HG03196 (cell line): Measurements from ENCODE around the gene ADAR.
"Not testable (repeated sequence)": the region's sequence is repeated elsewhere in the genome, so short reads cannot be mapped to it uniquely, and the experiment has no call there.

Experiments
- ATAC-seq: cut with Tn5 transposase; IDR thresholded peaks from one replicate; pipeline ENCODE4 v1.9.1; 2021; ENCODE audit not compliant: unreplicated experiment

Gene ADAR, protein sequence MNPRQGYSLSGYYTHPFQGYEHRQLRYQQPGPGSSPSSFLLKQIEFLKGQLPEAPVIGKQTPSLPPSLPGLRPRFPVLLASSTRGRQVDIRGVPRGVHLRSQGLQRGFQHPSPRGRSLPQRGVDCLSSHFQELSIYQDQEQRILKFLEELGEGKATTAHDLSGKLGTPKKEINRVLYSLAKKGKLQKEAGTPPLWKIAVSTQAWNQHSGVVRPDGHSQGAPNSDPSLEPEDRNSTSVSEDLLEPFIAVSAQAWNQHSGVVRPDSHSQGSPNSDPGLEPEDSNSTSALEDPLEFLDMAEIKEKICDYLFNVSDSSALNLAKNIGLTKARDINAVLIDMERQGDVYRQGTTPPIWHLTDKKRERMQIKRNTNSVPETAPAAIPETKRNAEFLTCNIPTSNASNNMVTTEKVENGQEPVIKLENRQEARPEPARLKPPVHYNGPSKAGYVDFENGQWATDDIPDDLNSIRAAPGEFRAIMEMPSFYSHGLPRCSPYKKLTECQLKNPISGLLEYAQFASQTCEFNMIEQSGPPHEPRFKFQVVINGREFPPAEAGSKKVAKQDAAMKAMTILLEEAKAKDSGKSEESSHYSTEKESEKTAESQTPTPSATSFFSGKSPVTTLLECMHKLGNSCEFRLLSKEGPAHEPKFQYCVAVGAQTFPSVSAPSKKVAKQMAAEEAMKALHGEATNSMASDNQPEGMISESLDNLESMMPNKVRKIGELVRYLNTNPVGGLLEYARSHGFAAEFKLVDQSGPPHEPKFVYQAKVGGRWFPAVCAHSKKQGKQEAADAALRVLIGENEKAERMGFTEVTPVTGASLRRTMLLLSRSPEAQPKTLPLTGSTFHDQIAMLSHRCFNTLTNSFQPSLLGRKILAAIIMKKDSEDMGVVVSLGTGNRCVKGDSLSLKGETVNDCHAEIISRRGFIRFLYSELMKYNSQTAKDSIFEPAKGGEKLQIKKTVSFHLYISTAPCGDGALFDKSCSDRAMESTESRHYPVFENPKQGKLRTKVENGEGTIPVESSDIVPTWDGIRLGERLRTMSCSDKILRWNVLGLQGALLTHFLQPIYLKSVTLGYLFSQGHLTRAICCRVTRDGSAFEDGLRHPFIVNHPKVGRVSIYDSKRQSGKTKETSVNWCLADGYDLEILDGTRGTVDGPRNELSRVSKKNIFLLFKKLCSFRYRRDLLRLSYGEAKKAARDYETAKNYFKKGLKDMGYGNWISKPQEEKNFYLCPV

DNA sequence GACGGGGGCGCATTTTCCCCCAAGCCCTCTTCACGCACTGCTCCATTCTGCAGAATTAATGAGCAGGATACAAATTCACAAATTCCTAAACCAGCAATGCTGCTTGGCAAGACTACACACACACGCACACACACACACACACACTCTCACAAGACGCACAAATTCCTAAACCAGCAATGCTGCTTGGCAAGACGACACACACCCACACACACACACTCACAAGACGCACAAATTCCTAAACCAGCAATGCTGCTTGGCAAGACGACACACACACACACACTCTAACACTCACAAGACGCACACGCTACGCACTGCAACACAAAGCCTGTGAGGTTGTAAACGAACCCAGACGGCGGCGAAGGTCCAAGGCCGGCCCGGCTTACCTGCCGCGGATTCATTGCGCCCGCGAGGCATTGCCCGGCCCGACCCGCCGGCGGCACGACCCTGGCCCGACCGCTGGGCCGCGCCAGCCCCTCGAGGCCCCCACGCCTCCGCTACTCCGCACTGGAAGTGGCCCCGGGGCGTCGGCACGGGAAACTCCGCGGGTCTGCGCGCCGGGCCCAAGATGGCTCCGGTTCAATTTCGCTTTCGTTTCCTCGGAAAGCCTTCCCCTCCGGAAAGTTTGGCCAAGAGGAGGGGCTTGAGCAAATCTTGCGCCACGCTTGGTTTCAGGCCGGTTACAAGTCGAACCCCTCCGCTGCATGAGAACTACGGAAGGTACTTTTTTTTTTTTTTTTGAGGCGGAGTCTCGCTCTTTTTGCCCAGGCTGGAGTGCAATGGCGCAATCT lies at the start of gene ADAR:
Gene ADAR (minus strand): TSS at position 578 of the 788 bp plus-strand sequence. CDS start 180 bp downstream, at position 398.
- peak; percentile 79 for ATAC-seq

DNA sequence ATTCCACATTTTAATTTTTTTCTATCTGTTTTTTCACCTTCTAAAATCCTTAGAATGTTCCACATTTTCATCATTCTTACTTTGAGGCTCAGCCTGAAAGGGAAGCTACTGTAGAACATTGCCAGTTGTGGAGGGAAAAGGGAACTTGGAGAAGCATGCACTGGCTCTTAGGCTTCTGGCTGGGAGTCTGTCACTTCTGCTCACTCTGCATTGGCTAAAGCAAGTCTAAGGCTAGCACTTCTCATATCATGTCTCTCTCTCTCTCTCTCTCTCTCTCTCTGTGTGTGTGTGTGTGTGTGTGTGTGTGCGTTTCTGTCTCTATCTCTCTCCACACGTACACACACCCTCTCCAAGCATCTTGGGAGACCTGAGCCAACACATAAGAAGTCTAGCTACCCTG lies 49.6 kb upstream of the ADAR start:
- ATAC-seq, result no peak

DNA sequence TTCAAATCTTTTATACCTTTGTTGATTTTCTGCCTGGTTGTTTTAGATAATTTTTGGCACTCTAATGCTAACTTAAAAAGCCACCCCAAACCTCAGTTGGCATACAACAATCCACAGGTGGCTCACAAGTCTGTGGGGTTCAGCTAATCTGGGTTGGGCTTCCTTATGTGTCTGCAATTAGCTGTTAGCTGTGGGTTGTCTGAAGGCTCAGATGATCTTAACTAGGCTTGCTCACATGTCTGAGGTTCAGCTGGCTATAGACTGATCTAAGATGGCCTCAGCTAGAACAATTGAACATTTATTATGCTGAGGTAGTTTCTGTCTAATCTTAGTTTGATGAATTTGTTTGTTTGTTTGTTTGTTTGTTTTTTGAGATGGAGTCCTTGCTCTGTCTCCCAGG lies 44.9 kb upstream of the ADAR start:
- ATAC-seq, result no peak

DNA sequence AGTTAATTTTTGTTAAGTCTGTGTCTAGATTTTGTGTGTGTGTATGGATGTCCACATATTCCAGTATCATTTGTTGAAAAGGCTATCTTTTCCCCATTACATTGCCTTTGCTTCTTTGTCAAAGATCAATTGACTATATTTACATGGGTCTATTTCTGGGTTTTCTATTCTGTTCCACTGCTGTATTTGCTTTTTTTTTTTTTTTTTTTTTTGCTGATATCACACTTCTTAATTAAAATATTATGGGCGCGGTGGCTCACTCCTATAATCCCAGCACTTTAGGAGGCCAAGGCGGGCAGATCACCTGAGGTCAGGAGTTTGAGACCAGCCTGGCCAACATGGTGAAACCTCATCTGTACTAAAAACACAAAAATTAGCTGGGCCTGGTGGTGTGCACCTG lies 36.7 kb upstream of the ADAR start:
- ATAC-seq, result not testable (repeated sequence)

DNA sequence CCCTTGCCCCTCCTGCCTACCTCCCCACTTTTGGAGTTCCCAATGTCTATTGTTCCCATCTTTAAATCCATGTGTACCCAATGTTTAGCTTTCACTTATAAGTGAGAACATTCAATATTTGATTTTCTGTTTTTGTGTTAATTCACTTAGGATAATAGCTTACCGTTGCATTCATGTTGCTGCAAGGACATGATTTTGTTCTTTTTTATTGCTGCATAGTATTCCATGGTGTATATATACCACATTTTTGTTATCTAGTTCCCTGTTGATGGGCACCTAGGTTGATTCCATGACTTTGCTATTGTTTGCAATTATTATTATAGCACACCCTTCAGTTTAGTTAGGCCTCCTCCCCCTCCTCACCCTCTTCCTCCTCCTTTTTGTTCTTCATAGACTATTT lies 33.5 kb upstream of the ADAR start:
- ATAC-seq, result no peak

DNA sequence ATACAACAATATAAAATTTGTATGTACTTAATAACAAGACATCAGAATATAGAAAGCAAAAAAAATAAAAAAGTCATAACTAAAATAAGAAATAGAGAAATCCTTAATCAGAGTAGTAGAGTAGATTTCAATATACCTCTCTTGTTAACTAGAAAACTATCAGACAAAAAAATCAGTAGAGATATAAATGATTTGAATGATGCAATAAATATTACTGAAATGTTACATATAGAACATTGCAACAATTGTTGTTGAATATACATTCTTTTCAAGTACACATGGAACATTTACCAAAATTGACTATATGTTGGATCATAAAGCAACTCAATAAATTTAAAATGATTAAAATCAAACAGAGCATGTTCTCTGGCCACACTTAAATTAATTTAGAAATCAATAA lies 31.9 kb upstream of the ADAR start:
- ATAC-seq, result no peak

DNA sequence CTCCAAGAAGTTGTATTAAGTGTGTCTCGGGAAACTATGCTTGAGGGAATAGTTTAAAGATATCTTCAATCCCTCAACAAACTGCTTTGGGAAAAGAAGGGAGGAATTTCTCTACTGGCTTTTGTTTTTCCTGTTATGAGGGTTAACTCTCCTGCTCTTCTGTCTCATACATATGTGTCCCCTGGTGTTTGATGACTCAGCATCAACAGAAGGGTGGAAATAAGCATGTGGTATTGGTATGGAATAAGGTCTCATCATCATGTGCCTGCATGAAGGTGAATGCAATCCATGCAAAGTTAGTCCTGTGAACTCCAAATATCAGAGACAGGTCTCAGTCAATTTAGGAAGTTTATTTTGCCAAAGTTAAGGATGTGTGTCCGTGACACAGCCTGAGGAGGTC lies 27.2 kb upstream of the ADAR start:
- ATAC-seq, result no peak

DNA sequence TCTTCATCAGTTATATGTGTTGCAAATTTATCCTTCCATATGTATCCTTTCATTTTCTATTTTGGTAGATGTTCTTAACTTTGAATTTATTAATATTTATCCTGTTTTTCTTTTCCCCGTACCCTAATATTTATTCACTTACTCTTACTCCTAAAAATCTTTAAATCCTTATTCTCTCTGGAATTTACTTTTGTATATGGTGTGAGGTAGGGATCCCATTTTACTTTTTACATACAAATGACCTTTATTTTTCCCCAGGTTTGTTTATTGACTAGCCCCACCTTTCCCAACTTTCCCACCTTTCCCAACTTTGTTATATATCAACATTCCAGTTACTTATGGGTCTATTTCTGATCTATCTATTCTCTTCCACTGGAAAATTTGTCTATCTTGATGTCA lies 21.7 kb upstream of the ADAR start:
- no peak for ATAC-seq

DNA sequence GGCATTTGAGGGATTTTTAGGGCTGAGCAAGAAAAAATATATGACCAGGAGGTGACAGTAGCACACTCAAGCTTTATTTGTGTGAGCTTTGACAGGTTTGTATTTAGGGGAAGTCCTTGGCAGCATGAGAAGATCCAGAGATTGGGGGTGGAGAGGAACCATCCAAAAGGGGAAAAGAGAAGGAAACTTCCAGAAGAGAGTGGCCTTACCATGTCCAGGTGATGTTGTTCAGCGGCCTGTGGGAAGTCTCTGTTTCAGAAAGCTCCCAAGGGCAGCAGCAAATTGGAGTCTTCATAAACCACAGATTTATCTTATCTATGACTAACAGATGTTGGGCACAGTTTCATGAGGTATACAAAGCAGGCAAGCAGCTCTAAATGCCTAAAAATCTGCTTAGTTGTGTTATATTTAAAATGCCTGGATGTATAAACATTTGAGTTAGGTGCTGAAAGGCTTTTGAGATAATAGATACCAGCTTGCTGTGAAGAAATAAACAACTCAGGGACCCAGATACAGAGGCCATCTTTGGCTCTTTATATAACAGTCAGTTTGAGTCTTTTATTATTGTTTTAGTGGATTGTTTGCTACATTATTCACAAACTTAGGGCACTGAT lies 21.2 kb upstream of the ADAR start:
- no peak for ATAC-seq

DNA sequence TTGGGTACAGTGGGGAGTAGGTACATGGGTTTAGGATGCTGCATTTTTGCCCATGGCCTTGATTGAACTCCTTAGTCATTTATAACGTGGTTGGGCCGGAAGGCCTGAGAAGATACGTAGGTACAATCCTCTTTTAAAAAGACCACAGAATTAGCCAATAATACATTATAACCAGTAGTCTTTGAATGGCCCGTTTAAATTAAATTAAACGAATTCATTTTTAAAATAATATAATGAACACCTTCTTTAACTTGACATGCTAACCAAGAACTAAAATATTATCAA lies 20.1 kb upstream of the ADAR start:
- ATAC-seq, result no peak

DNA sequence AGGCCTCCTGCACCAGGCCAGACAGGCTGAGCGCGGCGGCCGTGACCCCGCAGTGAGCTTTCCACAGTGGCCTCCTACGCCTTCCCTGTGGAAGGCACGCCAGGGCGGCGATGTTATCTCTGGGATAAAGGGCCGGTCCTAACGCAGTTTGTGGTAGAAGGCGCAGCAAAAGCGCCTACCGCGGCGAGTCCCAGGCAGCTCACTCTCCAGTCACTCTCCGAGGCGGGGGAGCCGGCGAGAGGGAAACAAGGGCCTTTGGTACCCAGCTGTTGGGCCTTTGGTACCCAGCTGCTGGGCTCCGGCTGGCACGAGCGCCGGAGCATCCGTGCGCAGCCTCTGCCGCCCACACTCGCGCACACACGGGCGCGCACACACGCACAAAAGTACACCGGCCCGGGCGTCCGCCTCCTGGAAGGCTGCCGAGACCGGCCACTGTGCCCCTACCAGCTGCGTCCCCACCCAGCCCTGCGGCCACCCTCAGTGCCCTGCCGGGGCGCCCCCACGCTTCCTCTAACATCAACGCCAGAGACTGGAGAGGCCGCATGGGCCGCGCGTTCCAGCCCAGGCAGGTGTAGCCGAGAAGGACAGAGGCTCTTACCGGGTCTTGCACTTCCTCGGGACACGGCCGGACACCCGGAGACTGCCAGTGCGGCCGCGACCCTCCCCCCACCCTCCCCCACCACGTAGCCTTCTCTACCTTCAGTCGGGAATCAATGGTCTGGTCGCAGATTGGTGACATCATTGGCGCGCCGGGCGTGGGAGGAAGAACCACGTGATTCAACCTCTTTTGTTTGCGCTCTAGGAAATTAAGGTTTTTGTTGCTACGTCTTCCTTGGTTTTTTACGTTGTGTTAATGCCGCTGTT lies 19.5 kb upstream of the ADAR start:
- peak; percentile 54 for ATAC-seq

DNA sequence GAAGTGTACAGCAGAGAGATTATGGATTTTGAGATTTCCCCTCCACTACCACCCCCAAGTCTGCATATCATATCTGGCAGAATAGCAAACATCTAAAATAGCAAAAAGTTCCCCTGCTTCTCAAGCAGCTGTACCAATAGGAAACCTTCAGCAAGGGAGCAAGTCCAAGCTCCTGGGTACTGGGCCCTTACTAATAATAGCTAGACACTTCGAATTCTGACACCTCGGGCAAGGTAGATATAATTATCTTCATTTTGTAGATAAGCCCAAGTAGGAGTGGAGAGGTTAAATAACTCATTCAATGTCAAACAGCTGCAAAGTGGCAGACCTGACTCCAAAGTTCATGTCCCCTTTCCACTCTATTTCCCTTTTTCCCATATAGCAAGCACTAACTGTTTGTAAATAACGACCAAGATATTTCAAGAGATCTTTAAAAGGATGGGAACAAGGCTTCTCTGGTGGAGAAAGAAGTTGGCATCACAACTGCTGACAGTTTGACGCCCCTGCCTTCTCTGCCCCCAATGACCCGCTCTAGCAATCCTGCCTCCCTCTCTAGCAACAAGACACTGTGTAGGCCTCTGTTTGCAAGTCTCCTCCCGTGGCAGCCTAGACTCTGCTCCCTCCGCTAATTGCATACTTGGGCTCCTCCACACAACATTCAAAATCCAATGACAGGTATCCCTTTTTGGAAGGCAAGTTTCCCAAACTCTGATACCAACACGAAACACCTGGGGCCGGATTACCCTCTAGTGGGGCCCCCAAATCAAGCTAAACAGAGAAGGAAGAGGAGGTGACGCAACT lies 18.7 kb upstream of the ADAR start:
- peak; percentile 6 for ATAC-seq

DNA sequence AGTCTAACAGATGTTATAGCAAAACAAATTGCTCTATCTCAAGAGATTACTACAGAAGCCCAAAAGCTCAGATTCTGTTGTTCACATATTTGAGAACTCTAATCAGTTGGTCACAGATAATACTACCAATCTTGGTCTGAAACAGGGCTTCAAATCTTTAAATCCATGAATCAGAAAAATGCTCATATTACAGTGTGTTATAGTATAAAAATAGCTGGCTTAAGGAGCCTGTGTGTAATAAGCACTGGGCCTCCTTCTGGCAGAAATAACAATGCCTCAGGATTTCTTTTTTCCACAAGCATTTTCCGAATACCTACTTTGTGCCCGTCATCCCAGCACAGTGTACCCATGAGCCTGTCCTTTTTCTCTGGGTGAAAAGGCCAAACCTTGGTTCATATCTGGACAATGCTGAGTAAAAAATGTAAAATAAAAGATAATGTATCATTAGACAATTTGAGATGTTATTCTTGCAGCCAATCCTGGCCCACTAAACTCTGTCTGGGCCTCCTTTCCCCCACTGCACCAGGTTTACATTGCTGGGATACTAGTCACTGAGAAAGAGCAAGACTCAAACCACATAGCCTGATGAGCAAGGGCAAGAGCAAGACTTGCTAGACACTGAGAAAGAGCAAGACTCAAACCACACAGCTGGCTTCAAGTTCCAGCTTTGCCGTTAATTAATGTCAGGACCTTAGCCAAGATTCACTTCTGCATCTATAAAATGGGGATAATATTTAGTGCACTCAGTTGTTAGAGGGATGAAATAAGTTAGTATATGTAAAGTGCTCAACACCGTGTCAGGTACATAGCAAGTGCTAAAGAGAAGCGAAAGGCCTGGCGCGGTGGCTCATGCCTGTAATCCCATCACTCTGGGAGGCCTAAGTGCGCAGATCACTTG lies 17.0 kb upstream of the ADAR start:
- no peak for ATAC-seq

DNA sequence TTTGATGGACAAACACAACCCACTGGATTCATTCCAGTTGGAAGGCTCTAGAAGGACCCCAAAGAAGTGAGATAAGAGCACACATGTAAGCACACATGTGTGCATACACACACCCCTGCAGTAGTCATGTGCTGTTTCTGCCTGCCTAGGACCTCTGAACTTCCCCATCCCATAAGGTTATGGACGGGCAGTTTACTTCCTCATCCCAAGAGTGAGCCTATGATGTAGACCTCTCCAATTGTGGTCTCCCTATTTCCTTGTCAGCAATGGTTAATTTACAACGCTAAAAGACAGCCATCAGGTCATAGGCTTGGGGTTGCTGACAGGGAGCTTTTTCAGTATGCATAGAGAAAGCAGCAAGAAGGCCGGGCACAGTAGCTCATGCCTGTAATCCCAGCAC lies 15.4 kb upstream of the ADAR start:
- no peak for ATAC-seq

DNA sequence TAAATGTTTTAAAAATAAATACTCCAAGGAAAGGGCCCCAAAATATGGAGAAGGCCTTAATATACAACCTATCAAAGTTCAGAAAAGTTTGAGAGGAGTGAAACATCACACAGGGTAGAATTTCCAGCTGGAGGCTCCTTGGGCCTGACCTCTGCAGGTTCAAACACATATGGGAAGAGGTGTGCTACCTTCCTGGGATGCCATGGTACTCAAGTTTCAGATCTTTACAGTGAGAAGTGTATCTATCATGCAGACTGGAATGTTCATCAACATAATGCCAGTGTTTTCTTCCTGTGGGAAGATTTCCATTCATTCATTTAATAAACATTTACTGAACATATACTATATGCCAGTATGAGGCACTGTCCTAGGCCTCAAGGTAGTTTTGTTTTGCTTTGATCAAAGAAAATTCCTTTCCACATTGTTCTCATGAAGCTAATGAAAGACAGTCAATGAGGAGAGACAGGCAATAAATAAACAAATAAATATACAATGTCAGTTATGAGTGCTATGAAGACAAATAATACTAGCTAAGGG lies 14.6 kb upstream of the ADAR start:
- ATAC-seq, result no peak

DNA sequence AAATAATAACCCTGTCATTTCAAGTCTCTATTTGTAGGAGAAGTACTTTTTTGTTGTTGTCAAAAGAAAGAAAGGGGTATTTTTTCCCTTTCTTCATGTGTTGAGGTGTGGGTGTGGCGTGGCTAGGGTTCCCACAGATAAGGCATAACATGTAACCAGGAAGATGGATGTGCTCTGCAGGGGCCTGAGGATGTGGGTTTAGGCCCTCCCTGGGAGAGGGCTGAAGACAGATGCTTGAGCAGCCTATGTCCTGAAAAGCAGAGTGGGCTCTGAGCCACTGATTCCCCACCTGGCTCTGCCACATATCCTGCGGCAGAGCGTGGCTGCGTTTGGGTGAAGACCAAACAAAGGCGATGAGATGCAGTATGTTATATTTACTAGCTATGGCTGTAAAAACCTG lies 13.9 kb upstream of the ADAR start:
- ATAC-seq, result no peak

DNA sequence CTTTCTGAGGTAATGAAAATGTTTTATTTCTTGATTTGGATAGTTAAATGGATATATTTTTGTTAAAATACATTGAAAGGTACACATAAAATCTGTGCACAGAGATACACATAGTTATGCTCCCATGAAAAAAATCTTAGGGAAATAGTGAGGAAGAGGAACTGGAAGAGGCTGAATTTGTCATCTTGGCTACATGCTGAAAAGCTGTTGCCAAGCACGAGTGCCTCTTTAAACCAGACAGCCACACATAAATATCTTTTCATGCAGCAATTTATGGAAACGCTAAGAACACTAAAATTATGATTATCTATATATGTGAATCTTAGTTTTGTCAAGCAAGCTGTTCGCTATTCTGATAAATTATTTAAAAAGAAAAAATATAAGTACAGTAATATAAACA lies 12.8 kb upstream of the ADAR start:
- no peak for ATAC-seq
